ENCODE data around the gene PPOX.

- TF ChIP-seq POLR2A (IDR thresholded peaks at IDR 0.05; ENCODE audit: extremely low read depth, insufficient read length) (no peak), CTCF (IDR thresholded peaks at IDR 0.05; ENCODE audit: low read depth, low read length) (no peak)
These were observed 29.9 kb downstream of the PPOX start for GRCh38 chr1:161196111-161196510.

Measured in NB4 (cell line).